Gastroesophageal sphincter (tissue), 4 donors: Measurements from ENCODE around the gene KRT1. TPM values are rescaled to one million over a fixed set of nuclear protein-coding genes. Genes with fewer than 3 reads are reported as not detected.

Experiments
- ATAC-seq: fragments of 150-250 bp; one replicate; pipeline ENCODE4 v1.9.1; 2016; ENCODE audit warnings: mild to moderate bottlenecking, moderate library complexity
- H3K27ac ChIP-seq, 4 donors: fragments of 200-600 bp; sonication (generic) in 3 of 4; 1 replicate in 3 of 4; 2 replicates in 1 of 4; pipeline ENCODE4 v1.5.1; 2016 to 2019
- H3K27me3 ChIP-seq: fragments of 200-600 bp; sonication (generic); one replicate; pipeline ENCODE4 v1.5.1; 2019
- H3K36me3 ChIP-seq, 2 donors: fragments of 200-600 bp; sonication (generic); one replicate each; pipeline ENCODE4 v1.5.1; 2019; ENCODE audit warnings: control low read depth in 1 of 2
- H3K4me1 ChIP-seq, 3 donors: fragments of 200-600 bp; sonication (generic); 1 replicate in 2 of 3; 2 replicates in 1 of 3; pipeline ENCODE4 v1.5.1; 2016 to 2019; ENCODE audit warnings: control low read depth in 2 of 3
- H3K4me3 ChIP-seq, 2 donors: fragments of 200-600 bp; sonication (generic); one replicate each; pipeline ENCODE4 v1.5.1; 2019; ENCODE audit warnings: mild to moderate bottlenecking in 1 of 2, moderate library complexity in 1 of 2
- H3K9me3 ChIP-seq, 3 donors: fragments of 200-600 bp; sonication (generic); one replicate each; pipeline ENCODE4 v1.5.1; 2017 to 2019; ENCODE audit warnings: control low read depth in 2 of 3
- EP300 ChIP-seq: sonication (generic); formaldehyde crosslinking; IDR thresholded peaks from one replicate; pipeline ENCODE4 v1.6.1; 2017; ENCODE audit warnings: antibody characterized with exemption, mild to moderate bottlenecking
- POLR2A ChIP-seq, 2 donors: fragments of 450-650 bp; IDR thresholded peaks; one replicate each; pipeline ENCODE4 v1.6.1; 2017; ENCODE audit warnings: antibody characterized with exemption in 2 of 2, mild to moderate bottlenecking in 2 of 2, moderate library complexity in 1 of 2
- POLR2AphosphoS5 ChIP-seq: sonication (generic); formaldehyde crosslinking; IDR thresholded peaks from one replicate; pipeline ENCODE4 v1.6.1; 2017; ENCODE audit warnings: antibody characterized with exemption
- WGBS, 2 donors: methylation state at CpG; one replicate each; pipeline ENCODE4 v1.1.5; 2018; ENCODE audit warnings: low coverage in 1 of 2; 5-methylcytosine and 5-hydroxymethylcytosine counted together
- total RNA-seq, 4 donors: library from RNA; depleted of rRNA; stranded (reverse); fragments of >200 nt; gene quantifications; one replicate each; pipeline ENCODE4 v1.1.0, GENCODE V29; 2016
- TF ChIP-seq, protein P1 (sequence below), 4 experiments: fragments of 200-600 bp in 2 of 4; fragments of 450-650 bp in 2 of 4; sonication (generic) in 1 of 4; IDR thresholded peaks; one replicate each; pipeline ENCODE4 v1.5.1; 2017 to 2019; ENCODE audit warnings: antibody characterized with exemption in 4 of 4, mild to moderate bottlenecking in 2 of 4, moderate library complexity in 2 of 4

KRT1 gene
- total RNA-seq, 4 donors from 2014 or later, result not detected

DNA sequence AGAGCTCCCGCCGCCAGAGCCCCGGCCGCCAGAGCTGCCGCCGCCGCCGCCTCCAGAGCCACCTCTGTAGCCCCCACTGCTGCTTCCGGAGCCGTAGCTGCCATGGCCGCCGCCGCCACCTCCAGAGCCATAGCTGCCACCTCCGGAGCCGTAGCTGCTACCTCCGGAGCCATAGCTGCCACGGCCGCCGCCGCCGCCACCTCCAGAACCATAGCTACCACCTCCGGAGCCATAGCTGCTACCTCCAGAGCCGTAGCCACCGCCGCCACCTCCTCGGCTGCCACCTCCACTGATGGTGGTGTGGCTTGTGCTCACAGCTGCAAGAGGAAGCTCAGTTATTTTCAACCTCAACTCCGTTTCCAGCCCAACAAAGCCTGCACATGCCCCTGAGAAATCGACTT is 4.9 kb downstream of the KRT1 start:
- H3K27ac ChIP-seq, result no peak overlapping the region
- H3K36me3 ChIP-seq, result no peaks in the 10 kb centered on the region
- ATAC-seq, result no peak
- no peak overlapping the region for H3K4me3 ChIP-seq
- peaks cover 0 to 10% (median 0%) of the 10 kb centered on the region in 3 donors for H3K4me1 ChIP-seq
- H3K9me3 ChIP-seq, result no peaks in the 10 kb centered on the region
- peaks cover 4% of the 10 kb centered on the region for H3K27me3 ChIP-seq
- TF ChIP-seq POLR2AphosphoS5 (no peak), EP300 (no peak), POLR2A (IDR thresholded peaks at IDR 0.05) (no peak)
- TF ChIP-seq, protein P1, sequence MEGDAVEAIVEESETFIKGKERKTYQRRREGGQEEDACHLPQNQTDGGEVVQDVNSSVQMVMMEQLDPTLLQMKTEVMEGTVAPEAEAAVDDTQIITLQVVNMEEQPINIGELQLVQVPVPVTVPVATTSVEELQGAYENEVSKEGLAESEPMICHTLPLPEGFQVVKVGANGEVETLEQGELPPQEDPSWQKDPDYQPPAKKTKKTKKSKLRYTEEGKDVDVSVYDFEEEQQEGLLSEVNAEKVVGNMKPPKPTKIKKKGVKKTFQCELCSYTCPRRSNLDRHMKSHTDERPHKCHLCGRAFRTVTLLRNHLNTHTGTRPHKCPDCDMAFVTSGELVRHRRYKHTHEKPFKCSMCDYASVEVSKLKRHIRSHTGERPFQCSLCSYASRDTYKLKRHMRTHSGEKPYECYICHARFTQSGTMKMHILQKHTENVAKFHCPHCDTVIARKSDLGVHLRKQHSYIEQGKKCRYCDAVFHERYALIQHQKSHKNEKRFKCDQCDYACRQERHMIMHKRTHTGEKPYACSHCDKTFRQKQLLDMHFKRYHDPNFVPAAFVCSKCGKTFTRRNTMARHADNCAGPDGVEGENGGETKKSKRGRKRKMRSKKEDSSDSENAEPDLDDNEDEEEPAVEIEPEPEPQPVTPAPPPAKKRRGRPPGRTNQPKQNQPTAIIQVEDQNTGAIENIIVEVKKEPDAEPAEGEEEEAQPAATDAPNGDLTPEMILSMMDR (IDR thresholded peaks at IDR 0.05), result no peak
- 84 to 100% methylated on average over 1 to 3 of the region's 28 CpGs for WGBS, 2 donors

DNA sequence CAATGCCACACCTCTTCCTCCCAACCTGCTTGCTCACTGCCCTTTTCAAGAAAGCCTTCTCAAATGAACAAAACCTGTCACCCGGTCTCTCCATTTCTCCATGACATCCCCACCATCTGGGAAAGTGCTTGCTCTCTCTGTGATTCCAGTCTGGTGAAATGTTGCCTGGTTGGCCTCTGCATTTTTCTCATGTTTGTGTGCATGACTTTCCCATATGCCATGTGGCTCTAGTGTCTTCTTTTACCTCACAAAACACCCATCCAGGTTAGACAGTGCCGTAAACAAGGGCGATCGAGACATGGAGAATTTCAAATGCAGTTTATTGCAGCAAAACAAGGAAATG is 5.8 kb downstream of the KRT1 start:
- H3K27me3 ChIP-seq, result no peaks in the 10 kb centered on the region
- H3K9me3 ChIP-seq, result no peaks in the 10 kb centered on the region
- TF ChIP-seq EP300, result no peak
- TF ChIP-seq POLR2A (IDR thresholded peaks at IDR 0.05), result no peak
- no peak for TF ChIP-seq POLR2AphosphoS5
- TF ChIP-seq, protein P1 (IDR thresholded peaks at IDR 0.05), result no peak
- no peak overlapping the region for H3K27ac ChIP-seq
- no peak overlapping the region for H3K4me3 ChIP-seq
- H3K4me1 ChIP-seq, result peaks cover 0 to 10% (median 0%) of the 10 kb centered on the region in 3 donors
- no peak for ATAC-seq
- H3K36me3 ChIP-seq, result no peaks in the 10 kb centered on the region
- WGBS, 2 donors, result 75% methylated on average over 1 of the region's 4 CpGs; no CpG with 5 or more reads in 1 of the 2 donors

DNA sequence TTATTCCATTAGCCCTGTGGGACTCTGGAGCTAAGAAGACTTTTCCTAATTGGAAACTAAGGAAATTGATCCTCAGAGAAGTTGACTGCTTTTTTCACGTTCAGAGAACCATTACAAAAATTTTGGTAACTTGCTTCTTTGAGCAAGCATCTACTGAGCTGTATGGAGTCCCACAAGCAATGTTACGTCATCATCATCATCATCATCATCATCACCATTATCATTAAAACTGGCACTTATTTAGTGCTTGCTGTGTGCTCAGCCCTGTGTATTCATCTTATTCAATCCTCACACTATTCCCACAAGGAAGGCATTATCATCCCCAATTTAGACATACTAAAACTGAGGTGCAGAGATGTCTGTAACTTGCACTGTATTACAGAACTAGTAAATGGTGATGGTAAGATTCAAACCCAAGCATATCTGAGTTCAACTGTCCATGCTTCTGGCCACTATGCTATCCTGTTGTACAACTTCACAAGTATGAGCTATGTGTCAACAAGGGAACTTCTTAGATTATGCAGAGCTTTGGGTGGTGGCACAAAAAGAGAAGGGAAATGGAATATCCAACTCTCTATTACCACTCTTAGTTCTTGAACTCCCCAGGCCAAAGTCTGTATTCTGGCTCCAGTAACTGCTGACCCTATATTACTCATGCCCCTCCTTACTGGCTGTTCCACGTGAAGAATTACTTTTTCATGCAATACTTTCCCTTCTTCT is 6.3 kb downstream of the KRT1 start:
- no peaks in the 10 kb centered on the region for H3K9me3 ChIP-seq
- WGBS, 2 donors, result 65 to 69% methylated on average over 3 of the region's 3 CpGs
- TF ChIP-seq POLR2AphosphoS5, result no peak
- TF ChIP-seq, protein P1 (IDR thresholded peaks at IDR 0.05), result no peak
- TF ChIP-seq POLR2A (IDR thresholded peaks at IDR 0.05), result no peak
- TF ChIP-seq EP300, result no peak

DNA sequence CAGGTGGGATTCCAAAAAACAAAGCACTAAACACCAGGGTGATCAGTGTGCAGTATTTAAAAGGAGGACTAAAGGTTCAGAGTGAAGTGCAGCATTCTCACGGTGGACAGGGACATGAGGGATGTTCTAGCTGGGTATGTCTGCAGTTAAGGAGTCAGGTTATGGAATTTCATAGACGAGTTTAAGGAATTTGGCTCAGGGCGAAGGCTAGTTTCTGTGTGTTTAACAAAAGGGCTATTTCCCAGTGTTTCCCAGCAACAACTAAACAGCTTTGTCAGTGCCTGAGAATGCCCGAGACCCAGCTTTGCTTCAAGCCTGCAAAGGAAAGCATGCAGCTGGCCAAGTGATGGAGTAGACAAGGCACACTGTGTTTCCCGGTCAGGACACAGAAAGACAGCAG is 7.0 kb downstream of the KRT1 start:
- H3K36me3 ChIP-seq, result no peaks in the 10 kb centered on the region
- no peak overlapping the region for H3K4me3 ChIP-seq
- no peak for ATAC-seq
- H3K27ac ChIP-seq, result no peak overlapping the region
- no peaks in the 10 kb centered on the region for H3K27me3 ChIP-seq
- peaks cover 0 to 10% (median 0%) of the 10 kb centered on the region in 3 donors for H3K4me1 ChIP-seq
- WGBS, 2 donors, result 9 to 34% methylated on average over 4 of the region's 5 CpGs
- TF ChIP-seq, protein P1 (IDR thresholded peaks at IDR 0.05), result no peak
- TF ChIP-seq POLR2AphosphoS5 (no peak), EP300 (no peak), POLR2A (IDR thresholded peaks at IDR 0.05) (no peak)
- no peaks in the 10 kb centered on the region for H3K9me3 ChIP-seq

More for the DNA sequence above, 6.3 kb downstream of the KRT1 start:
- no peaks in the 10 kb centered on the region for H3K36me3 ChIP-seq
- H3K27ac ChIP-seq, result no peak overlapping the region
- no peak for ATAC-seq
- H3K4me1 ChIP-seq, result peaks cover 0 to 10% (median 0%) of the 10 kb centered on the region in 3 donors
- no peaks in the 10 kb centered on the region for H3K27me3 ChIP-seq
- H3K4me3 ChIP-seq, result no peak overlapping the region

DNA sequence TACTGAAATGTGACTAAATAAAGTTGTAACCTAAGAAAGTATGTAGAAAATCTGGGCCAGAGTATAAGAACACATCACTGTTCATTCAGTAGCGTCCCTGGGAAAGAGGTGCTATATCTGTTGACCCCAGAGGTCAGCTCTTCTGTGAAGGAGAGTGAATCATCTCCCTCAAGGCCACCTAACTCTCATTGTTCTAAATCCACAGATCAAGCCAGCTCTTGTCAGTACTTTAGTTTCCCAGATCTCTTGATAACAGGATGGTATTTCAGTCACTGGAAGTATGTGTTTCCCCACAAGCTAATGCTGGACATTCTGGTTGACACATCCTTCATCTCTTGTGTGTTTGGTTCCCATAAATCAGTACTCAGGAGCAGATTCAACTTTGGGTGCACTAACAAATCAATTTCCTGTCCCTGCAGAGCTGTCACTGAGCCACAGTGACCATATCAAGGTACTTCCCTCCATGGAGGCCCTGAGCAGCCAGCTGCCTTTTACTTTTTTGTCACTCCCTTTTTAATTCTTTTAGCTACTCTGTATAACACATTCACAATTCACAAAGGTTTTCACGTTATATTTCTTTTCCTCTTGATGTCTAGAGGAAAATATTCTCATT is 7.8 kb downstream of the KRT1 start:
- no peaks in the 10 kb centered on the region for H3K9me3 ChIP-seq
- no peak overlapping the region for H3K4me3 ChIP-seq
- TF ChIP-seq, protein P1 (IDR thresholded peaks at IDR 0.05), result no peak
- TF ChIP-seq POLR2AphosphoS5, result no peak
- no peak for TF ChIP-seq EP300
- no peak for TF ChIP-seq POLR2A (IDR thresholded peaks at IDR 0.05)
- no peak overlapping the region for H3K27ac ChIP-seq
- no peaks in the 10 kb centered on the region for H3K36me3 ChIP-seq
- peaks cover 0 to 10% (median 0%) of the 10 kb centered on the region in 3 donors for H3K4me1 ChIP-seq
- ATAC-seq, result no peak
- H3K27me3 ChIP-seq, result peaks cover 4% of the 10 kb centered on the region
- WGBS, 2 donors, result 46 to 77% methylated on average over 2 of the region's 2 CpGs
